Mesothelial cell of epicardium (in vitro differentiated cells): ENCODE measurements around the gene SOWAHB. TPM values are rescaled to one million over a fixed set of nuclear protein-coding genes. Genes with fewer than 3 reads are reported as not detected.
"Not testable (repeated sequence)": the region's sequence is repeated elsewhere in the genome, so short reads cannot be mapped to it uniquely, and the experiment has no call there.

Experiments used
- DNase-seq, 2 experiments: peaks; one replicate each; pipeline ENCODE4 v3.0.0; 2021; ENCODE audit warnings: low spot score in 2 of 2; ENCODE audit not compliant: unreplicated experiment in 2 of 2
- H3K27ac Mint-ChIP-seq: 2 replicates; pipeline ENCODE4 v1.8.0; 2021; ENCODE audit warnings: mixed read lengths
- H3K27me3 Mint-ChIP-seq: 2 replicates; pipeline ENCODE4 v1.8.0; 2021; ENCODE audit warnings: low read depth, mixed read lengths
- H3K36me3 Mint-ChIP-seq: 2 replicates; pipeline ENCODE4 v1.8.0; 2021; ENCODE audit warnings: mixed read lengths
- H3K4me1 Mint-ChIP-seq: 2 replicates; pipeline ENCODE4 v1.8.0; 2021; ENCODE audit warnings: mixed read lengths
- H3K4me3 Mint-ChIP-seq: 2 replicates; pipeline ENCODE4 v1.8.0; 2021; ENCODE audit warnings: mild to moderate bottlenecking, moderate library complexity, mixed read lengths
- H3K9me3 Mint-ChIP-seq: 2 replicates; pipeline ENCODE4 v1.8.0; 2021; ENCODE audit warnings: mixed read lengths
- total RNA-seq: library from RNA; stranded (reverse); gene quantifications from 3 replicates; pipeline ENCODE4 v1.2.1, GENCODE V29; 2021
- TF ChIP-seq, protein P1 (sequence below): fragments of 200-600 bp; sonication (generic); IDR thresholded peaks from one replicate; pipeline ENCODE4 v1.5.0; 2021; ENCODE audit warnings: antibody characterized with exemption; ENCODE audit not compliant: unreplicated experiment

Gene SOWAHB
- total RNA-seq, 1 donor from 2014 or later: 1.1 TPM

DNA sequence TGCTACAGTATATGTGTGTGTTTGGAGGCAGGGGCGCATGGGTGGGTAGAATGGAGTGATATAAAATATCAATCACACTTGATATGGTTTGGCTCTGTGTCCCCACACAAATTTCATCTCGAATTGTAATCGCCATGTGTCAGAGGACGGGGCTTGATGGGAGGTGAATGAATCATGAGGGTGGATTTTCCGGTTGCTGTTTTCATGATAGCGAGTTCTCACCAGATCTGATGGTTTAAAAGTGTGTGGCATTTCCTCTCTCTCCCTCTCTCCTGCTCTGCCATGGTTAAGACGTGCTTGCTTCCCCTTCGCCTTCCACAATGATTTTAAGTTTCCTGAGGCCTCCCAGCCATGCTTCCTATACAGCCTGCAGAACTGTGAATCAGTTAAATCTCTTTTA, 14.8 kb downstream of the SOWAHB start:
- Mint-ChIP-seq H3K36me3 (no peaks in the 10 kb centered on the region), H3K9me3 (no peaks in the 10 kb centered on the region), H3K27me3 (peaks cover 1% of the 10 kb centered on the region), H3K4me1 (peaks cover 18% of the 10 kb centered on the region), H3K27ac (no peak overlapping the region), H3K4me3 (no peak overlapping the region)
- TF ChIP-seq, protein P1, sequence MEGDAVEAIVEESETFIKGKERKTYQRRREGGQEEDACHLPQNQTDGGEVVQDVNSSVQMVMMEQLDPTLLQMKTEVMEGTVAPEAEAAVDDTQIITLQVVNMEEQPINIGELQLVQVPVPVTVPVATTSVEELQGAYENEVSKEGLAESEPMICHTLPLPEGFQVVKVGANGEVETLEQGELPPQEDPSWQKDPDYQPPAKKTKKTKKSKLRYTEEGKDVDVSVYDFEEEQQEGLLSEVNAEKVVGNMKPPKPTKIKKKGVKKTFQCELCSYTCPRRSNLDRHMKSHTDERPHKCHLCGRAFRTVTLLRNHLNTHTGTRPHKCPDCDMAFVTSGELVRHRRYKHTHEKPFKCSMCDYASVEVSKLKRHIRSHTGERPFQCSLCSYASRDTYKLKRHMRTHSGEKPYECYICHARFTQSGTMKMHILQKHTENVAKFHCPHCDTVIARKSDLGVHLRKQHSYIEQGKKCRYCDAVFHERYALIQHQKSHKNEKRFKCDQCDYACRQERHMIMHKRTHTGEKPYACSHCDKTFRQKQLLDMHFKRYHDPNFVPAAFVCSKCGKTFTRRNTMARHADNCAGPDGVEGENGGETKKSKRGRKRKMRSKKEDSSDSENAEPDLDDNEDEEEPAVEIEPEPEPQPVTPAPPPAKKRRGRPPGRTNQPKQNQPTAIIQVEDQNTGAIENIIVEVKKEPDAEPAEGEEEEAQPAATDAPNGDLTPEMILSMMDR: no peak
- no peak for DNase-seq

DNA sequence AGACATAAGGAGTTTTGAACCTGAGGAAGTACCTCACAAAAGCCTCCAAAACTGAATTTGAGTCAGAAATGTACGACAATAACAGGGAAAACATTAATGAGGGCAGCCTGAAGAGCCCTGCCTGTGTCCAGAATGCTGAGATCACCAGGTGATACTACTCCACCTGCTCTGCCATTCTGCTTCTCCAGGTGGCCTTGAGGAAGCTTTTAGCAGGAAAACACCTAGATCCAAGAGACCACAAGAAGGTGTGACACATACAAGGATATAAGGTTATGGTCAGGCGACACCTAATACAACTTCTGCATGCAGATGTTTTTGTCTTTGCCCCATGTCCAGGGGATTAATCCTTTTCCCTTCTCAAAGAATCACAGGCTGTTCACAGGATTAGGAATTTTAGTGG, 15.3 kb downstream of the SOWAHB start:
- Mint-ChIP-seq H3K27me3 (peaks cover 1% of the 10 kb centered on the region), H3K4me3 (no peak overlapping the region), H3K36me3 (no peaks in the 10 kb centered on the region), H3K9me3 (no peaks in the 10 kb centered on the region), H3K27ac (no peak overlapping the region), H3K4me1 (peaks cover 18% of the 10 kb centered on the region)
- TF ChIP-seq, protein P1: no peak
- no peak for DNase-seq

- Mint-ChIP-seq H3K27me3 (peaks cover 3% of the 10 kb centered on the region), H3K4me3 (no peak overlapping the region), H3K9me3 (no peaks in the 10 kb centered on the region), H3K27ac (no peak overlapping the region), H3K4me1 (peaks cover 18% of the 10 kb centered on the region), H3K36me3 (no peaks in the 10 kb centered on the region)
- DNase-seq: no peak
- TF ChIP-seq, protein P1: no peak
Measured at GRCh38 chr4:76881375-76881774, 16.6 kb downstream of the SOWAHB start.

GRCh38 chr4:76879731-76880364, 18.1 kb downstream of the SOWAHB start:
- no peaks in the 10 kb centered on the region for H3K36me3 Mint-ChIP-seq
- no peaks in the 10 kb centered on the region for H3K9me3 Mint-ChIP-seq
- DNase-seq: no peak
- H3K4me3 Mint-ChIP-seq: no peak overlapping the region
- H3K27me3 Mint-ChIP-seq: peaks cover 2% of the 10 kb centered on the region
- H3K27ac Mint-ChIP-seq: no peak overlapping the region
- TF ChIP-seq, protein P1: no peak
- peaks cover 18% of the 10 kb centered on the region for H3K4me1 Mint-ChIP-seq

- not testable (repeated sequence) for H3K9me3 Mint-ChIP-seq
Measured at GRCh38 chr4:76878641-76879165, 19.2 kb downstream of the SOWAHB start.

DNA sequence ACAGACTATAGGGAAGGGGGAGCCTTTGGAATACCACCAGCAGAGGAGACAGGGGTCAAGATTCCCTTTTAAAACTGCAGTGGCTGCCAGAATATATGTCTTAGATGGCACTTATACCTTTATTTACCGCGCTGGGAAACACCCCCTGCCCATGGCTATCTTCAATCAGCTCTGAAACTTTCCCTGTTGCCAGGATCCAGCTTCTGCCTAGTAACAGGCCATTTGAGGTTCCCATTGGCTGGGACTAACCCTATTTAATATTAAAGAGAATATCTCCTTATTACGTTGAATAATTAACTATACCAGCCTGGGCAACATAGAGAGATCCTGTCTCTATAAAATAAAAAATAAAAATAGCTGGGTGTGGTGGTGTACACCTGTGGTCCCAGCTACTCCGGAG, 23.8 kb downstream of the SOWAHB start:
- peaks cover 2% of the 10 kb centered on the region for H3K4me1 Mint-ChIP-seq
- TF ChIP-seq, protein P1: no peak
- H3K27me3 Mint-ChIP-seq: peaks cover 2% of the 10 kb centered on the region
- no peaks in the 10 kb centered on the region for H3K36me3 Mint-ChIP-seq
- H3K27ac Mint-ChIP-seq: no peak overlapping the region
- no peaks in the 10 kb centered on the region for H3K9me3 Mint-ChIP-seq
- H3K4me3 Mint-ChIP-seq: no peak overlapping the region
- no peak for DNase-seq

More at GRCh38 chr4:76878641-76879165, 19.2 kb downstream of the SOWAHB start:
- H3K4me3 Mint-ChIP-seq, H3K36me3 Mint-ChIP-seq, H3K27me3 Mint-ChIP-seq, H3K27ac Mint-ChIP-seq, DNase-seq: not testable (repeated sequence)
- H3K4me1 Mint-ChIP-seq: peaks cover 14% of the 10 kb centered on the region
